Measurements from ENCODE around the gene LAMA1. TPM values are rescaled to one million over a fixed set of nuclear protein-coding genes. Genes with fewer than 3 reads are reported as not detected.

LAMA1 gene
- total RNA-seq, 1 experiment from 2014 or later = 129 TPM

DNA sequence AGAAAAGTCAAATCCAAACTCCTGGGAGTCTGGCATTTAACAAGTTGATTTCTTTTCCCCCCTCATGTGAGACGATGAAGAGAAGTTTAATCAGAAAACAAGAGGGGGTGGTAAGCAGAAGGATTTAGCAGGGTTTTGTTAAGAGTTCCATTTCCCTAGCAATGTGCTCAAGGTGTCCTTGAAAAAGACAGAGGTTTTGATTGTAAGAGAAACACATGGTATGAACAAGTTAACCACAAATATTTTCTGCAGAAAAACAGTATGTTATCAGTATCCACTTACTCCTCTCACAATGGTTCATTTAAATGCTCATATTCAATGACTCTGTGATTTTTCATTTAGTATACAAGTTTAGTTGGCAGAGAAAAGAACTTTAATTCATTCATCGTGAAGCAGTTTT lies 26.8 kb downstream of the LAMA1 start:
- ChIA-PET POLR2A (no interaction called here), CTCF (no interaction called here)
- no peak overlapping the region for H3K4me3 Mint-ChIP-seq (ENCODE audit: unreplicated experiment)
- no peaks in the 10 kb centered on the region for H3K27me3 ChIP-seq (replicated peaks; ENCODE audit: control insufficient read depth, insufficient read depth, low read length)
- BruUV-seq (replicated peaks) = no TSS peak
- H3K4me3 ChIP-seq (ENCODE audit: low read depth, low read length) = no peak overlapping the region
- H3K4me1 Mint-ChIP-seq (ENCODE audit: low read depth, unreplicated experiment) = peaks cover 7% of the 10 kb centered on the region
- H3K9me3 ChIP-seq = no peaks in the 10 kb centered on the region
- no peaks in the 10 kb centered on the region for H3K36me3 Mint-ChIP-seq (ENCODE audit: insufficient read depth, unreplicated experiment)
- H3K9me3 Mint-ChIP-seq (ENCODE audit: unreplicated experiment) = no peaks in the 10 kb centered on the region
- H3K36me3 ChIP-seq (ENCODE audit: control insufficient read depth, insufficient read depth, low read length) = no peaks in the 10 kb centered on the region
- H3K4me1 ChIP-seq = no peaks in the 10 kb centered on the region
- intact Hi-C loops (cut with micrococcal nuclease; ENCODE audit: unreplicated experiment) = no loop called here
- H3K27ac Mint-ChIP-seq (ENCODE audit: unreplicated experiment) = no peak overlapping the region
- no peak for TF ChIP-seq CTCF (IDR thresholded peaks at IDR 0.05; ENCODE audit: insufficient read depth in 1 of 2, low read depth in 1 of 2, low read length in 1 of 2, severe bottlenecking in 1 of 2, unreplicated experiment in 1 of 2)
- no peaks in the 10 kb centered on the region for H3K27me3 Mint-ChIP-seq (ENCODE audit: insufficient read depth, unreplicated experiment)
- no peak for DNase-seq

DNA sequence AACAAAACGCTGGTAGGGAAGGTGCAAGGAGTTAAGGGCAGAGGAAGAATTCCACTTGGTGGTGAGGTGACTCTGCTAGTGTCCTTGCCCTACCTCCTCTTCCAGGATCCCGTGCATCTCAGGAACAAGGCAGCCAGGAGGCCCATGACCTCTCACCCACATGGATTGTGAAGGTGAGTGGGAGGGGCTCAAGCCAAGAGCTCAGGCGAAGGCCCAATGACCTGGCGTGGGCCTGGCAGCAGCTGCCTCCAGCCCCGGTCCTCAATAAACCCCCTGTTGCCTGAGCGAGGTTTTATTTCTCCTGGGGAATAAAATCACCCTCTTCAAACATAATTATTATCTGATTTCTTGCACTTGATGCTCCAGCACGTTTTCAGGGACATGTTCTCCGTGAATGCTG lies 28.2 kb downstream of the LAMA1 start:
- no peaks in the 10 kb centered on the region for H3K36me3 ChIP-seq (ENCODE audit: control insufficient read depth, insufficient read depth, low read length)
- ChIA-PET POLR2A (no interaction called here), CTCF (interaction anchor here (0.5 kb wide), 1 partner anchor 88 kb away, joined by 6 read pairs; no protein-coding TSS in a partner anchor)
- no peaks in the 10 kb centered on the region for H3K9me3 ChIP-seq
- intact Hi-C loops (cut with micrococcal nuclease; ENCODE audit: unreplicated experiment) = no loop called here
- no peak overlapping the region for H3K27ac Mint-ChIP-seq (ENCODE audit: unreplicated experiment)
- no peaks in the 10 kb centered on the region for H3K27me3 ChIP-seq (replicated peaks; ENCODE audit: control insufficient read depth, insufficient read depth, low read length)
- H3K36me3 Mint-ChIP-seq (ENCODE audit: insufficient read depth, unreplicated experiment) = no peaks in the 10 kb centered on the region
- no peaks in the 10 kb centered on the region for H3K27me3 Mint-ChIP-seq (ENCODE audit: insufficient read depth, unreplicated experiment)
- peaks cover 3% of the 10 kb centered on the region for H3K4me1 ChIP-seq
- no peaks in the 10 kb centered on the region for H3K4me1 Mint-ChIP-seq (ENCODE audit: low read depth, unreplicated experiment)
- no peak overlapping the region for H3K4me3 ChIP-seq (ENCODE audit: low read depth, low read length)
- no peaks in the 10 kb centered on the region for H3K9me3 Mint-ChIP-seq (ENCODE audit: unreplicated experiment)
- no peak for DNase-seq
- BruUV-seq (replicated peaks) = no TSS peak
- H3K4me3 Mint-ChIP-seq (ENCODE audit: unreplicated experiment) = no peak overlapping the region
- TF ChIP-seq CTCF (IDR thresholded peaks at IDR 0.05; ENCODE audit: insufficient read depth in 1 of 2, low read depth in 1 of 2, low read length in 1 of 2, severe bottlenecking in 1 of 2, unreplicated experiment in 1 of 2) = no peak

DNA sequence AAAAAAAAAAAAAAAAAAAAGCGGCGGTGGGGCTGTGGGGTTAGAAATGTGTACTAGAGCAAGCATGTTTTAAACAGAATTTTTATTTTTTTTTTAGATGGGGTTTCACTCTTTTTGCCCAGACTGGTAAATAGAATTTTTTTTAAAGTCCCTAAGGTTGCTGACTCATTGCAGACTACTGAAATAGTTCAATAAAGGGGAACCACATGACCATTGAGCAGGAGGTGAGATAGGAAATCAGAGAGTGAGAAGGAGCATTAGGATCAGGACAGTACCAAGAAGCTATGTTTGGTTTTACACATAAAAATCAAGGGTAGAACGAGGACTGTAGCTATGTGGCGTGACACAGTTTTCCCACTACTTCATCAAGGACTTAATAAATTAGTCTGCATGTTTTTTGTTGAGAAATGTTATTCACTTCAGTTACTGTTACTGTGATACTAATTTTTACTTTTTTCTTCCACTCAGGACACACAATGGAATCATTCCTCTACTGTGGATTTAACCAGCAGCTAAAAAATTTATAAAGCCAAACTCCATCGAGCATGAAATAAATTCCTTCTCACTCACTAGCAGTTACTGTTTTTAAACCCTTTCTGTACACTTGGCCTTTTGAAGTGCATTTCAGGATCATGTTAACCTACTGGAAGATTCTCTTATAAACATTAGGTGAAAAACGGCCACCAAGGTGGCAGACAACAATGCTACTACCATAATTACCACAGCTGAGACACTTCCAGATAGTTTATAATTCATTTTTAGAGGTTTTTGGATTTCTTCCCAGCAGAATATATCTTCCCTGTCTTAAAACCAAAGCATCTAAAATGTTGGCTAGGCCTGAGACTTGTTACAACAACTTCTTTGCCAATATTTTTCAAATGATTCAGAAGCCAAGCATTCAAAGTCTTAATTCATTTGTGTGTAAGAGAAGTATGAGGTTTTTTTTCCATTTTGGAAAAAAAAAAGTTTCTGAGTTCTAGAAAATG lies 33.2 kb downstream of the LAMA1 start:
- no peak for DNase-seq
- H3K27ac Mint-ChIP-seq (ENCODE audit: unreplicated experiment) = peak overlapping the region; percentile 48
- no peak for TF ChIP-seq CTCF (IDR thresholded peaks at IDR 0.05; ENCODE audit: insufficient read depth in 1 of 2, low read depth in 1 of 2, low read length in 1 of 2, severe bottlenecking in 1 of 2, unreplicated experiment in 1 of 2)
- H3K4me3 ChIP-seq (ENCODE audit: low read depth, low read length) = no peak overlapping the region
- H3K9me3 ChIP-seq = no peaks in the 10 kb centered on the region
- H3K27me3 ChIP-seq (replicated peaks; ENCODE audit: control insufficient read depth, insufficient read depth, low read length) = no peaks in the 10 kb centered on the region
- peaks cover 6% of the 10 kb centered on the region for H3K4me1 ChIP-seq
- CTCF ChIA-PET = no interaction called here
- H3K36me3 ChIP-seq (ENCODE audit: control insufficient read depth, insufficient read depth, low read length) = no peaks in the 10 kb centered on the region
- H3K9me3 Mint-ChIP-seq (ENCODE audit: unreplicated experiment) = no peaks in the 10 kb centered on the region
- H3K4me3 Mint-ChIP-seq (ENCODE audit: unreplicated experiment) = no peak overlapping the region
- intact Hi-C loops (cut with micrococcal nuclease; ENCODE audit: unreplicated experiment) = no loop called here
- H3K4me1 Mint-ChIP-seq (ENCODE audit: low read depth, unreplicated experiment) = no peaks in the 10 kb centered on the region
- no peaks in the 10 kb centered on the region for H3K36me3 Mint-ChIP-seq (ENCODE audit: insufficient read depth, unreplicated experiment)
- POLR2A ChIA-PET = interaction anchor here (0.6 kb wide), 1 partner anchor 52 kb away, joined by 3 read pairs; no protein-coding TSS in a partner anchor
- no TSS peak for BruUV-seq (replicated peaks)
- H3K27me3 Mint-ChIP-seq (ENCODE audit: insufficient read depth, unreplicated experiment) = no peaks in the 10 kb centered on the region

All from Caco-2 (cell line).